Endothelial cell of hepatic sinusoid (primary cell): ENCODE results near the gene UBE2E3.
"Not testable (repeated sequence)": the region's sequence is repeated elsewhere in the genome, so short reads cannot be mapped to it uniquely, and the experiment has no call there.

Experiments
- in situ Hi-C: cut with HindIII; loops from 2 replicates; pipeline ENCODE4 v1.10.0; 2017; ENCODE audit warnings: low sequenced_read_pairs

The UBE2E3 gene

DNA sequence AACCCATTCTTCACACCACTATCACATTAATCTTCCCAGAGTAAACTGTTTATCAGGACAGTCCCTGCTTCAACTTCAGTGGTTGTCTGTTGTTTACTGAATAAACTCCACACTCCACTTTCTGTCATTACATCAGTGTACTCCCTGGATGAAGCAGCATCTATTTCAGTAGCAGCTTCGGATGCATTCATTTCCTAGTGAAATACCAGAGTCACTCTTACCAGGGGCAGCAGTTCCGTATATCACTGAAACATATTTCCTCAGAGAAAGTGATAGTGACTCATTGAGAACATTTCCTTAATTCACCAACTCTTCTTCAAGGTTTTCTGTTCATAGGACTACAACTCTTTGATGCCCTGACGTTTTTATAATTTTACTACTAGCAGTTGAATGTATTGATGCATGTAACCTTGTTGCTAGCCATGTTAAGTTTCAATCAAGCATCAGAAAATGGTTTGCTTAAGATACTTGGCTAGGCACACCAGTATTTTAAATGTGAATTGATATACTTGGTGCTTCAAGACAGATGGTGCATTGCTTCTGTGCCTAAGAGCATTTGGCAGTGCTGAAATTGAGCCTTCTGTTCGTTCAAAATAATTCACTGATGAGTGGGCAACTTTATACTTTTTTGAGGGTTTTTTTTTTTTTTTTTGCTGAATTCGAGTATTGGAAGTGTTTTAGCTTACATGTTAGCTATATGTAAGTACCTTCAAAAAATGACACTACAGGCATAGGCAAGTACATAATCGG is 92.3 kb downstream of the UBE2E3 start:
- in situ Hi-C loops, result no loop called here

DNA sequence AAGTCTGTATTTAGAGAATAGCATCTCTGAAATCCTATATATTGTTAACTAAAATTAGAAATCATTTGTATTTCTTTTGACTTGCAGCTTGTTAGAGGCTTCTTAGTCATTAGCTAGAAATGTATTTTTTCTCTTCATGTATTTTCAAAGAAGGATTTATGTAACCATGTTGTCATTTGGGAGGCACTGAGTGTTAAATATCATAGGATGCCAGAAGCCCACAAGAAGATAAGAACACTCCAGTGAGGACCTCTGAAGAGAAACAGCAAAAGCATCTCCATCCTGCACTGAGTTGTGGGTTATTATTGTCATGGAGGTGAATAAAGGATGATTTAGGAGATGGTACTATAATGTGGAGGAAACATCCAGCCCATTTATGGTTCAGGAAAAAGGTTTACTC is 93.5 kb downstream of the UBE2E3 start:
- in situ Hi-C loops, result no loop called here

DNA sequence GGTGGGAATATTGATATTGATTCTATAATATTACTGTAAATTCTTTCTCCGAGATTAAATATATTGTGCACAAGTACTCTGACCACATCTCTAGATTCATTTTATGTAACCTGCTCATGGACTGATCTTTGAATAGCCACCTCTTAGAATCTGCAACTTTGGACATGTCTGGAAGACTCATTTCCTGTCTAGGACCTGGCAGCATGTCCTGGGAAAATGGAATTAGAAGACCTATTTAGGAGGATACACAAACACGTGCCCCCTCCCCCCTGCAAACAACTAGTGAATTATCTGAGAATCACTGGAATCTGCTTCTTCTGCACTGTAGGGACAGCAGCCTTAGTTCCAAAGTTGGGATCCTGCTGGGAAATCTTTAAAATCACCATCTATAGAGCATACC is 94.1 kb downstream of the UBE2E3 start:
- in situ Hi-C loops, result no loop called here

DNA sequence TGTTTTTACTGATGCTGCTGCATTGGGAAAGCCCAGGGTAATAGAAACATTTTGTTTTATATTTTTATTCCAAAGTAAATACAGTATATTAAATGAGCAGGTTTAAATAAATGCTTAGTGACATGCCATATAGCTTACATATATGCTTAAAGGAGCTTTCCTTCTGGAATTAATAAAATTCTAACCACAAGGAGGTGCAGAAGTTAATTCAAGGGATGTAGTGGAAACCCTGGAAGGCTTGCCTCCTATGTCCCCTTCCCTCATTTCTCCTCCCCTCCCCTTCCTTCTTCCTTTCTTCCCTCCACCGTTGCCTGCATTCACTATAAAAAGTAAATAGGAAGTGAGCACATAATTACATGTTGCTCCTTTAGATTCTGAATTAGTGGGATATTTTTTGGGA is 96.3 kb downstream of the UBE2E3 start:
- in situ Hi-C loops, result no loop called here

DNA sequence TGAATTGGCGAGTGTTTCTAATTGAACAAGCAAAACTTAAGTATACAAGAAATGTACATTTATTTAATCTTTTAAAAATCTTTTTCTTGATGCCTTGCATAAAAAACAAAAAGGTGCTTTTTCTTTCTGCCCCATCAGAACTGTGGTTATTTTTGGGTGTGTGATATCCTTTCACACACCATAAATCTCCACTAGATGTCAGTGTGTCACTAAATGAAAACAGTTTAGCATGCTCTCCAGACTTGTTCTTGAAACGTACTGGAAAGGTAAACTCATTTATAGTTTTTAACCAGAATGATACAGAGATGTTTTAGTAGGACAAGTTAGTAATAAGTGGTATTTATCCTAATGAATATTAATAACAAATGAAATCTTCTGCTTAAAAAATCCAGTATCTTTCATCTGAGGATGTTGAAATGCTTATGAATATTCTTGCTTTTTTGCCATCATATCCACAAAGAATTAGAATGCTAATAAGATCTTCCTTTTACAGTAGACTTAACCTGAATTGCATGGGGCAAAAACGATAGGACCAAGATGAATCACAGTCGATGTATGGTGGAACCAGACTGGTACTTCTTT is 96.8 kb downstream of the UBE2E3 start:
- in situ Hi-C loops, result no loop called here

DNA sequence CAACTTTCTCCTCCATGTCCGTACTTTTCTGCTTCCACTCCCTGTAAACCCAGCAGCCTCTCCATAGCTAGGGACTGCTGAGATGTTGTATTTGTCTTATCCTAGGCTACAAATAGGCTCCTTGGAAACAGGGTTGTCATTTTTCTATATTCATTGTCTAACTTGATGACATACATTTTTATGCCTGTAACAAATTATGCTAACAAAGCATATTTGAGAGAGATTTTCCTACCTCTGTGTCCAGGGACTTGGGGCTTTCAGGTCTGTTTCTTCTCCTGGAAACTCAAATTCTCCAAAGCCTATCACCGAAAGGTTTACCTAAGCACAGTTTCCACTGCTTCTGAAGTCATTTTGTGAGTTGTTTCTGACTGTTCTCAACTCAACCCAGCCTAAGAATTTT is 102.7 kb downstream of the UBE2E3 start:
- in situ Hi-C loops, result no loop called here

DNA sequence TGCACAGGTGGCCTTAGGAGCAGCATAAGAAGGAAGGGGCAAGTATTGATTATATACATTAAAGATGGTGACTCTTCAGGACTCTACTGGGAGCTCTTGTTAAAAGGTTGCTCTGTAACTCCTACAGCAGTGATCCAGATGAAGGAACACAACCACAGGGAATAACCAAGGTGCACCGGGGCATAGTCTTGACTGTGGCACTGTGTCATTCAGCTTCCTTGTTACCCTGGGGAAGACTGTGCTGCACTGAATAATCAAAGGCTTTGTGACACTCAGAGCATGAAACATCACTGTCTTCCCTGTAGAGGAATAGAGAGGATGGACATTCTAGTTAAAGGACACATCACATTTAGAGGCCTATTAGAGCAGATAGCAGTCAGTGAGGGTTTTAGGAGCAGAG is 105.3 kb downstream of the UBE2E3 start:
- in situ Hi-C loops, result no loop called here

DNA sequence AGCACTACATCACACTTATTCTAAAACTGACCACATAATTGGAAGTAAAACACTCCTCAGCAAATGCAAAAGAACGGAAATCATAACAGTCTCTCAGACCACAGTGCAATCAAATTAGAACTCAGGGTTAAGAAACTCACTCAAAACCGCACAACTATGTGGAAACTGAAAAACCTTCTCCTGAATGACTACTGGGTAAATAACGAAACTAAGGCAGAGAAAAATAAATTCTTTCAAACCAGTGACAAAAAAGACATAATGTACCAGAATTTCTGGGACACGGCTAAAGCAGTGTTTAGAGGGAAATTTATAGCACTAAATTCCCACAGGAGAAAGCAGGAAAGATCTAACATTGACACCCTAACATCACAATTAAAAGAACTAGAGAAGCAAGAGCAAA is 111.5 kb downstream of the UBE2E3 start:
- in situ Hi-C loops, result not testable (repeated sequence)

DNA sequence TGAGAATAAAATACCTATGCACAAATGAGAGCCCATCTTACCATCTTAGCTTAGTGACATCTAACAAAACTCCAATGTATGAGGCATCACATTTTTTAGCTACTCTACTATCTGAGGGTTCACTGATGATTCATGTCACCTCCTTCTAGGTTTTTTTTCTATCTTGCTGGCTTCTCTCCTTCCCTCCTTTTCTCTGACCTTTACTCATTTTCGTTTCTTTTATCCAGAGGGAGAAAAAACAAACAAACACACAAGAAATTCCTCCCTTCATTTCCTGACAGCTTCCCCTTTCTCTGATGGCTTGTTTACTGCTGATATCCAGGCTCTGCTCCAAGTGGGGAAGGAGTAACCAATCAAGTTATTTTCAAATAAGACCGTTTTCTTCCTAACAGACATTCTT is 115.1 kb downstream of the UBE2E3 start:
- in situ Hi-C loops, result no loop called here

DNA sequence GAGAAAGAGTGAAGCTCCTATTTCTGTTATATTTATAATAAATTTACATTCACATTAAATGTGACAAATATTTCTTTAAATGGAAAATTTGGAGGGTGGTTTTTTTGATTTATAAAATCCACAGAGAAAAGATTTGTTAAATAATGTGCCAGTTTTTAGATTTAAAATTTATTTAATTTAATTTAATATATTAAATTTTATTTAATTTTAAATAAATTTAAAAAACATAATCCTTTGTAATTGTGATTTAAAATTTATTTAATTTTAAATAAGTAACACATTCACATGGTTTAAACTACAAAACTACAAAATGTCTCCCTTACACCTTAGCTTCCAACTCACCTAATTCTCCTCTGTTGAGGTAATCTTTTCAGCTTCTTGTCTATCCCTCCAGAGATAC is 123.3 kb downstream of the UBE2E3 start:
- in situ Hi-C loops, result no loop called here

DNA sequence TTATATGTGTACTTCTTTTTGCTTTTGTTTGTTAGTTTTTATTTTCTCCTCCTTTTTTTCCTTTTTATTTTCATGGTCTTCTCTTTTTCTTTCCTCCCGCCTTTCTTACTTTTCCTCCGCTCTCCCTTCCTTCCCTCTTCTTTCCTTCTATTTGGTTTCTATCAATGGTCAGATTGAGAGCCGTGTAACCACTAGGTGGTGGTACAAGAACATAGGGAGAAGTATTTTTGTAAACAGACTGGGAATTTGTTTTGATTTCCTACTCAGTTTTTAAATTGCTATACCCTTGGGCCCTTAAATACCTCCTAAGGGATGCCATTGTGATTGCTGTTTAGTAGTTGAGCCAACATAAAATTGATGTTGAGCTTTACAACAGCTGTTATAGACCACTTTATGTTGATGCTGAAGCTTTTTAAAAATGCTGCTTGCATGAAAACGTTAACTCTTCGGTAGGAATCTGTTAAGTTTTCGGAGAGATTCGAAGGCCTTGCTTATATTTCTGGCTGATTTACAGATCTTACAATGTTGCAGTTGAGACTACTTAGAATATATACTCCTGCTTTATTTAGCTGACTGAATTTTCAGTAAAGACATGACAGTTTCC is 124.2 kb downstream of the UBE2E3 start:
- in situ Hi-C loops, result loop anchor here (5.0 kb wide), 1 partner anchor 363 kb away; no protein-coding TSS in a partner anchor

DNA sequence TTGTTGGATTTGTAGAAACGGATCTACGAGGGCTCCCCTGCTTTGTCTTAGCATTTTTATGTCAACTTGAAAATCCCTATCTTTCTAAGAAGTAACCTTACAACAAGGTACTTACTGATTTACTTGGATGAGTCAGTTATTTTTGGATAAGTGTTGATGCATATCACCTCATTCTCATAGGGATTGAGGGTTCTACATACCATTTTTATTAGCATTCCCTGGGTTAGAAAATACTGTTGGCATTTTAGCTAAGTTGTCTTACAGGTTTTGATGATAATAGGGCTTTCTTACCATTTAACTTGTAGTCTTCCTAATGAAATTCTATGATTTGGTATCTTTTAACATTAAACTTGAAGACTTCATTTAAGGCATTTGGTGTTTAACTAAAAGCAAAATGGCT is 125.2 kb downstream of the UBE2E3 start:
- in situ Hi-C loops, result loop anchor here (5.0 kb wide), 1 partner anchor 362 kb away; no protein-coding TSS in a partner anchor

DNA sequence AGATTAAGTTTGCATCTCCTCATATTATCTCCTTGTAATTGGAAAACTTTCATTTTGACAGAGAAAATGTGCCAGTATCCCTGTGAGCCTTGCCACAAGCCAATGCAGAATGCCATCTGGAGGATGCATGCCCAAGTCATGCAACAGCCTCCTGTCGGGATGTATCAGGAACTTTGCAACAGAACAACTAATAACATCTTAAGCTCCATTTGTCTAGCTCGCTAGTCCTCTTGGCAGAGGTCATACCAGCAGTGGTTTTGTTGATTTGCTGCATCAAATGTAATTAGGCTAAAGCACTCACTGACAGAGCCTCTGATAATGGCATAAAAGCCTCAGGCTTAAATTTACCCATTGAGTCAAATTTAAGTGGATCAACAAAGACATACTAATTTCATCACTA is 125.8 kb downstream of the UBE2E3 start:
- in situ Hi-C loops, result loop anchor here (5.0 kb wide), 1 partner anchor 361 kb away; no protein-coding TSS in a partner anchor

DNA sequence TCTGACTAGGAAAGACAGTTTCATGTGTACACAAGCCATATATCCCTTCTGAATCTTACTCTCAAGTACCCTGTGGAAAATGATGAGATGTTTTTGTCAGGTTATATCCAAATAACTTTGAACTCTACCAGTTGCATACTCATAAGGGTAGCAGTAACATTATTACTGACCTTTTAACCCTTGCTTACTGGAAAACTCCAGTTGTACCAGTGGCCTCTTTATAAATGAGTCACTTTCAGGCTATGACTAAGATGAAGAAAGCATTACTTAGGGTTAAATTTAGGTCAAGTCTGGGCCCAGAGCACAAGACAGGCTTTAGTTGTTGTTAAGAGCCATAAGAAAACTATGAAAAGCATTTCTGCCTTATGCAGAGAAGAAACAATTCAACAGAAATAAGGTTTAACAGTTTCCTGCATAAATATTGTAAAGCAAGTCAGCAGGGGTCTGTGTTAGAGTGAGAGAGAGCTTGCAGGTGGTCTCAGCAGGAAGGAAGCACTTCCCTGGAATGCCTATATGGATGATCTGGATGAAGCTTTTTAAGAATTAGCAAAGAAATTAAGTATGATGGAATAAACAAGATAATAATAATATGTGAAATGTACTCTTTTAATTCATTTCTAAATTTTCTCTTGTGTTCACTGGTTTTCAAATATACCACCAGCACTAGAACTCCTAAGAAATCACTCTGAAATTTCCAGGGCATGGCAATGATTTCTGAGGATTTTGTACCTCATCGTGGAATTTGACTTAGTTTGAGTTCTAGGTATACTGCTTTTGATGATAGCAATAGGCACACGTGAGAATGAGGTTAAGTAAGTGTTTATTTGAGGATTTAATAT is 126.6 kb downstream of the UBE2E3 start:
- in situ Hi-C loops, result loop anchor here (5.0 kb wide), 1 partner anchor 360 kb away; no protein-coding TSS in a partner anchor

DNA sequence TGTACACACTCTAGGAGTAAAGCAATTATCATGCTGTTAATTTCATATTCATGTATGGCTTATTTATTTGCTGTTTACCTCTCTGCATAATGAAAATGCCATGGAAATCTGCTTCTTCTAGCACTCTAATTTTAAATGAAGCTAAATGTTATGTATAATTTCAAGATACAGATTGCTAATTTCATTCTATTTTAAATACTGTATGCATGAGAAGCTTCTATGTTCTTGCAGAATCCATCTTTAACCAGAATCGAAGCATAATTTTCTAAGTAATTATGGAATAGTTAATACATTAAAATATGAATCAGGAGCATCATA is 127.2 kb downstream of the UBE2E3 start:
- in situ Hi-C loops, result loop anchor here (5.0 kb wide), 1 partner anchor 360 kb away; no protein-coding TSS in a partner anchor

DNA sequence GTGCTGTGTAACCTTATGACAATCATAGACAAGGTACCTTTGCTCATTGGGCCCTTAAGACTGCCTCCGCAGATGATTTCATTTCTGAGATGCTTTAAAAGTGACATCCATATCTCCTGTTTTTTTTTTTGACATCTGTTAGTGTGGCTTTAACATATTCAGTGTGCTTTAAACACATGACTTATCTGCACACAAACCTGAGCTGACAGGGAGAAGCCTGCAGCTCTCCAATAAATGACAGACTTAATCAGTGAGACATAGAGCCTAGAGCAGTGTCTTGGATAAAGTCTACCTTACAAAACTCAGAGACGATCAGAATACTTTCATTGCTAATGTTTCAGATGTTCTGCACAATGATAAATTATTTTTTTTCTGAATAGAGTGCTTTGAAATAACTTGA is 130.7 kb downstream of the UBE2E3 start:
- in situ Hi-C loops, result no loop called here

DNA sequence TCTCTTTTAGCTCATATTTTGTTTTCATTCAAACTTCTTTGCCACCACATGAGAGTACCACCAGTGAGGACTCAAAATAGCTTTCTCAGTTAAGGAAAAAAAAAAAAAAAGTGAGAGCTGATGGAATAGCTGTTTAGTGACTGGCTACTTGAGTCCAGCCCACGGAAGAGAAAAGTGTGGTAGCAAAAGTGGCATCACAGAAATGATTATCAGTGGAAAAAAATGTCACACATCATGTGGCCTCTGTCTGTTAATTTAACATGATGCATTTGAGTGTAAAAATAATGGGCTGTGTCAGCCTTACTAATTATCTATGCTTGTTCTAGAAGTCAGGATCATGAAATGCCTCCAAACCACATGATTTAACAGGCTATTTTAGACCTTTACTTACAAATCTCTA is 132.5 kb downstream of the UBE2E3 start:
- in situ Hi-C loops, result no loop called here
